Hepatocyte (in vitro differentiated cells): ENCODE results near the gene EPN1. TPM values are rescaled to one million over a fixed set of nuclear protein-coding genes. Genes with fewer than 3 reads are reported as not detected.

Experiments used
- DNase-seq: peaks from one replicate; pipeline ENCODE4 v3.0.0-alpha.2; 2016; ENCODE audit warnings: low spot score
- H2AFZ ChIP-seq: fragments of 200-600 bp; sonication (generic); 2 replicates; pipeline ENCODE4 v1.6.0; 2016; ENCODE audit warnings: antibody characterized with exemption, mild to moderate bottlenecking
- H3K27ac ChIP-seq: fragments of 200-600 bp; sonication (generic); 2 replicates; pipeline ENCODE4 v1.5.1; 2016; ENCODE audit warnings: mild to moderate bottlenecking
- H3K27me3 ChIP-seq: fragments of 200-600 bp; sonication (generic); 2 replicates; pipeline ENCODE4 v1.6.1; 2016
- H3K36me3 ChIP-seq: fragments of 200-600 bp; sonication (generic); replicated peaks from 2 replicates; pipeline ENCODE4 v1.5.1; 2016; ENCODE audit warnings: low read depth; ENCODE audit not compliant: insufficient read depth
- H3K4me1 ChIP-seq: fragments of 200-600 bp; sonication (generic); 2 replicates; pipeline ENCODE4 v1.5.1; 2016; ENCODE audit warnings: mild to moderate bottlenecking, moderate library complexity; ENCODE audit not compliant: insufficient read depth
- H3K4me2 ChIP-seq: fragments of 200-600 bp; sonication (generic); 2 replicates; pipeline ENCODE4 v1.6.0; 2016
- H3K4me3 ChIP-seq: fragments of 200-600 bp; sonication (generic); 2 replicates; pipeline ENCODE4 v1.5.1; 2016; ENCODE audit warnings: mild to moderate bottlenecking
- H3K79me2 ChIP-seq: fragments of 200-600 bp; sonication (generic); 2 replicates; pipeline ENCODE4 v1.6.0; 2017; ENCODE audit warnings: mild to moderate bottlenecking
- H3K9me2 ChIP-seq: fragments of 200-600 bp; sonication (generic); replicated peaks from 2 replicates; pipeline ENCODE4 v1.6.0; 2017; ENCODE audit warnings: mild to moderate bottlenecking; ENCODE audit not compliant: insufficient read depth
- H3K9me3 ChIP-seq: fragments of 200-600 bp; sonication (generic); 2 replicates; pipeline ENCODE4 v1.5.1; 2016; ENCODE audit warnings: low read depth, mild to moderate bottlenecking
- H4K20me1 ChIP-seq: fragments of 200-600 bp; sonication (generic); 2 replicates; pipeline ENCODE4 v1.6.0; 2016; ENCODE audit warnings: mild to moderate bottlenecking; ENCODE audit not compliant: insufficient read depth, poor library complexity, severe bottlenecking
- CTCF ChIP-seq: fragments of 200-600 bp; sonication (generic); IDR thresholded peaks from 2 replicates; pipeline ENCODE4 v1.5.1; 2016; ENCODE audit warnings: antibody characterized with exemption, mild to moderate bottlenecking; ENCODE audit not compliant: poor library complexity
- EZH2 ChIP-seq: fragments of 200-600 bp; sonication (generic); IDR thresholded peaks from 2 replicates; pipeline ENCODE4 v1.6.1; 2016; ENCODE audit warnings: antibody characterized with exemption, mild to moderate bottlenecking, borderline replicate concordance
- EZH2phosphoT487 ChIP-seq: fragments of 200-600 bp; sonication (generic); IDR thresholded peaks from one replicate; pipeline ENCODE4 v1.6.1; 2018; ENCODE audit warnings: antibody characterized with exemption, mild to moderate bottlenecking, low read depth, moderate library complexity; ENCODE audit not compliant: unreplicated experiment, severe bottlenecking
- WGBS: methylation state at CpG from one replicate; pipeline ENCODE4 v1.1.6; 2016; ENCODE audit warnings: low lambda C conversion rate; ENCODE audit errors: missing lambda C conversion rate; 5-methylcytosine and 5-hydroxymethylcytosine counted together
- polyA plus RNA-seq: library from polyadenylated mRNA; unstranded; fragments of >200 nt; fragmentation: Nextera tagmentation; extraction: Ambion mirVana; gene quantifications from 2 replicates; pipeline ENCODE4 v1.2.1, GENCODE V29; 2016
- total RNA-seq: library from RNA; depleted of rRNA; stranded (reverse); fragments of >200 nt; gene quantifications from 2 replicates; pipeline ENCODE4 v1.2.3, GENCODE V29; 2014

Gene EPN1
- total and polyA plus RNA-seq, 2 experiments from 2014 or later = 74.8 to 165 TPM

- 89% methylated on average over 5 of the region's 5 CpGs for WGBS
- H4K20me1 ChIP-seq = peaks cover 65% of the 10 kb centered on the region
- H3K9me3 ChIP-seq = no peaks in the 10 kb centered on the region
- no peaks in the 10 kb centered on the region for H3K9me2 ChIP-seq
- H2AFZ ChIP-seq = no peak overlapping the region
- H3K79me2 ChIP-seq = peaks cover 91% of the 10 kb centered on the region
- no peaks in the 10 kb centered on the region for H3K36me3 ChIP-seq
- no peak for TF ChIP-seq CTCF
- TF ChIP-seq EZH2 = no peak
- TF ChIP-seq EZH2phosphoT487 = no peak
- peaks cover 27% of the 10 kb centered on the region for H3K4me1 ChIP-seq
- H3K4me2 ChIP-seq = peak overlapping the region; percentile 95
- peak overlapping the region; percentile 74 for H3K4me3 ChIP-seq
- no peaks in the 10 kb centered on the region for H3K27me3 ChIP-seq
- peak overlapping the region; percentile 90 for H3K27ac ChIP-seq
- no peak for DNase-seq
Measured at GRCh38 chr19:55676383-55676782, 1.4 kb downstream of the EPN1 start.

GRCh38 chr19:55676889-55677505 lies 2.0 kb downstream of the EPN1 start:
- H3K4me2 ChIP-seq = peak overlapping the region; percentile 95
- H4K20me1 ChIP-seq = peaks cover 65% of the 10 kb centered on the region
- TF ChIP-seq CTCF (no peak), EZH2 (no peak), EZH2phosphoT487 (no peak)
- no peak for DNase-seq
- H3K36me3 ChIP-seq = no peaks in the 10 kb centered on the region
- peaks cover 91% of the 10 kb centered on the region for H3K79me2 ChIP-seq
- H3K27ac ChIP-seq = peak overlapping the region; percentile 90
- WGBS = 81% methylated on average over 7 of the region's 7 CpGs
- H3K4me3 ChIP-seq = no peak overlapping the region
- H3K4me1 ChIP-seq = peaks cover 27% of the 10 kb centered on the region
- no peaks in the 10 kb centered on the region for H3K27me3 ChIP-seq
- H2AFZ ChIP-seq = no peak overlapping the region
- H3K9me3 ChIP-seq = no peaks in the 10 kb centered on the region
- no peaks in the 10 kb centered on the region for H3K9me2 ChIP-seq

GRCh38 chr19:55677572-55678028 lies 2.6 kb downstream of the EPN1 start:
- Histone ChIP-seq H3K4me2 (peak overlapping the region; percentile 95), H4K20me1 (peaks cover 60% of the 10 kb centered on the region), H2AFZ (no peak overlapping the region), H3K4me1 (peaks cover 27% of the 10 kb centered on the region), H3K36me3 (no peaks in the 10 kb centered on the region), H3K27me3 (no peaks in the 10 kb centered on the region), H3K79me2 (peaks cover 91% of the 10 kb centered on the region), H3K9me3 (no peaks in the 10 kb centered on the region), H3K4me3 (no peak overlapping the region), H3K27ac (peak overlapping the region; percentile 90), H3K9me2 (no peaks in the 10 kb centered on the region)
- 51% methylated on average over 6 of the region's 6 CpGs for WGBS
- DNase-seq = no peak
- TF ChIP-seq EZH2phosphoT487 (no peak), EZH2 (no peak), CTCF (no peak)
